Naive thymus-derived CD4-positive, alpha-beta T cell (primary cell): ENCODE data around the gene PRR5L. TPM values are rescaled to one million over a fixed set of nuclear protein-coding genes. Genes with fewer than 3 reads are reported as not detected.

Experiments used
- ATAC-seq: fragments of 150-1000 bp; cut with Tn5 transposase; 2 replicates; pipeline ENCODE4 v1.10.0; 2021; ENCODE audit warnings: mild to moderate bottlenecking, moderate library complexity
- CTCF ChIA-PET: fragments of 350-600 bp; sonication (Branson Sonifier 250); formaldehyde crosslinking; loops from one replicate; lab custom pipeline; 2021; ENCODE audit warnings: antibody characterized with exemption; lab: Charles Lee
- POLR2A ChIA-PET: fragments of 350-600 bp; sonication (Branson Sonifier 250); formaldehyde crosslinking; loops from one replicate; lab custom pipeline; 2021; ENCODE audit warnings: antibody characterized with exemption, inconsistent platforms; lab: Charles Lee
- DNase-seq, 9 donors: peaks; one replicate each; pipeline versions ENCODE4 v3.0.0 to v3.0.0-alpha.2; 2020 to 2022; ENCODE audit warnings: mixed read lengths in 1 of 9
- H3K27ac ChIP-seq: one replicate; pipeline ENCODE4 v1.7.0; 2013; ENCODE audit warnings: mild to moderate bottlenecking, low read depth, low read length, moderate library complexity
- H3K27me3 ChIP-seq, 2 donors: one replicate each; pipeline ENCODE4 v1.7.0; 2013; ENCODE audit warnings: low read length in 2 of 2, mild to moderate bottlenecking in 2 of 2, moderate library complexity in 2 of 2; ENCODE audit not compliant: control insufficient read depth in 2 of 2, insufficient read depth in 2 of 2
- H3K36me3 ChIP-seq, 3 experiments: 1 replicate in 2 of 3; 2 replicates in 1 of 3; pipeline ENCODE4 v1.7.0; 2013; ENCODE audit warnings: low read length in 3 of 3, mild to moderate bottlenecking in 3 of 3, moderate library complexity in 1 of 3; ENCODE audit not compliant: insufficient read depth in 3 of 3, control insufficient read depth in 2 of 3
- H3K4me1 ChIP-seq, 2 donors: one replicate each; pipeline ENCODE4 v1.7.0; 2013; ENCODE audit warnings: low read length in 2 of 2, mild to moderate bottlenecking in 2 of 2, moderate library complexity in 1 of 2; ENCODE audit not compliant: control insufficient read depth in 2 of 2, insufficient read depth in 2 of 2
- H3K4me3 ChIP-seq: 2 replicates; pipeline ENCODE4 v1.7.0; 2013; ENCODE audit warnings: mild to moderate bottlenecking, low read length
- H3K9me3 ChIP-seq, 3 experiments: 1 replicate in 2 of 3; 2 replicates in 1 of 3; pipeline ENCODE4 v1.7.0; 2013; ENCODE audit warnings: low read length in 3 of 3; ENCODE audit not compliant: control insufficient read depth in 2 of 3
- H3K27ac Mint-ChIP-seq, 9 donors: one replicate each; pipeline ENCODE4 v1.8.0; 2020 to 2022; ENCODE audit warnings: mixed read lengths in 9 of 9, mild to moderate bottlenecking in 8 of 9, moderate library complexity in 5 of 9, inconsistent platforms in 2 of 9
- H3K27me3 Mint-ChIP-seq, 5 donors: one replicate each; pipeline ENCODE4 v1.8.0; 2021 to 2022; ENCODE audit warnings: mixed read lengths in 5 of 5, mild to moderate bottlenecking in 1 of 5
- H3K36me3 Mint-ChIP-seq, 5 donors: one replicate each; pipeline ENCODE4 v1.8.0; 2020 to 2022; ENCODE audit warnings: mixed read lengths in 5 of 5, mild to moderate bottlenecking in 3 of 5, inconsistent platforms in 1 of 5
- H3K4me1 Mint-ChIP-seq, 7 donors: one replicate each; pipeline ENCODE4 v1.8.0; 2020 to 2022; ENCODE audit warnings: mixed read lengths in 7 of 7, mild to moderate bottlenecking in 3 of 7, inconsistent platforms in 1 of 7
- H3K4me3 Mint-ChIP-seq, 10 donors: one replicate each; pipeline ENCODE4 v1.8.0; 2020 to 2022; ENCODE audit warnings: mild to moderate bottlenecking in 10 of 10, mixed read lengths in 10 of 10, moderate library complexity in 6 of 10, inconsistent platforms in 2 of 10
- H3K9me3 Mint-ChIP-seq, 11 donors: one replicate each; pipeline ENCODE4 v1.8.0; 2020 to 2022; ENCODE audit warnings: mixed read lengths in 11 of 11, mild to moderate bottlenecking in 4 of 11, inconsistent platforms in 1 of 11, moderate library complexity in 1 of 11
- intact Hi-C, 2 donors: fragments of 100-400 bp; cut with micrococcal nuclease; formaldehyde crosslinking; loops; one replicate each; pipeline ENCODE4 v1.15.1; 2023
- polyA plus RNA-seq, 2 donors: library from polyadenylated mRNA; unstranded; fragments of 300-500 nt; fragmentation: Illumina TruSeq; gene quantifications; one replicate each; pipeline ENCODE4 v1.2.3, GENCODE V29; 2021
- total RNA-seq, 6 experiments: library from RNA in 5 of 6; stranded (reverse) in 5 of 6; gene quantifications; 1 replicate in 5 of 6; 2 replicates in 1 of 6; pipeline ENCODE4 v1.2.3 and lab custom pipeline; 2021 to 2026

Gene PRR5L
- total and polyA plus RNA-seq, 7 experiments from 2014 or later: 0.10 to 47.6 (median 2.6) TPM

DNA sequence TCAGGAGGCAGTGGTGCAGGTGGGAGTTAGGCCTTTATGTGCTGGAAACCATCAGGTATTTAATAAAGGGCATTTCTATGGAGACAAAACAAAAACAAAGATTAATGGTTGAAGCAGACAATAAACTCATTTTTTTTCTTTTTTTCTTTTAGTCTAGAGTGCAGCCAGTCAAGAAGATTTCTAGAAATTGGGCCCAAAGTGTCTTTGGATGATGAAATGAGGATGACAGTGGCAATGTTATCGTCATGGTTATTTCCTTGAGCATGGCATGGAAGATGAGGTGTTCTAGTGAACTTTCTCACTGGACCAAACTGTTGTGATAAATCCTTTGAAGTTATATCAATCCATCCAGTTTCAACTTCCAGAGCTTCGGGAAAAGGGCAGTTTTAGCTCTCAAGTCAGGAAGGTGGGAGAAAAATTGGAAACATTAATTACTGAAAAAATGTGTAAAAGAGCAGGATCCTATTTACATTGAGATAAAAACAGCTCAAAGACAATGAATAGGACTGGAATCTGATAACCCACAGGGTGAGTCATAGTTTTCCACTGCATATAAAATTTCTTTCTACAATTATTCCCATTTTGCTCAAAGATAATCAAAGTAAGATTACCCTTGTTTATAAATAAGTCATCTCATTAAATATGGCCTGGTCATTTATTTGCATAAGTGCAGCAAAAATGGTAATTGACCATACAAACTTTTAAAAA is 33.0 kb downstream of the PRR5L start:
- Mint-ChIP-seq H3K4me1 (no peaks in the 10 kb centered on the region), H3K4me3 (no peak overlapping the region), H3K9me3 (peaks cover 0 to 5% (median 0%) of the 10 kb centered on the region in 11 donors), H3K27ac (no peak overlapping the region), H3K27me3 (peaks cover 6 to 20% (median 16%) of the 10 kb centered on the region in 5 donors), H3K36me3 (peaks cover 0 to 1% (median 0%) of the 10 kb centered on the region in 5 donors)
- ATAC-seq: no peak
- CTCF ChIA-PET: no interaction called here
- intact Hi-C loops: no loop called here
- DNase-seq: no peak
- Histone ChIP-seq H3K27me3 (no peaks in the 10 kb centered on the region), H3K27ac (no peak overlapping the region), H3K4me1 (no peaks in the 10 kb centered on the region), H3K36me3 (no peaks in the 10 kb centered on the region), H3K9me3 (no peaks in the 10 kb centered on the region), H3K4me3 (no peak overlapping the region)
- POLR2A ChIA-PET: no interaction called here

DNA sequence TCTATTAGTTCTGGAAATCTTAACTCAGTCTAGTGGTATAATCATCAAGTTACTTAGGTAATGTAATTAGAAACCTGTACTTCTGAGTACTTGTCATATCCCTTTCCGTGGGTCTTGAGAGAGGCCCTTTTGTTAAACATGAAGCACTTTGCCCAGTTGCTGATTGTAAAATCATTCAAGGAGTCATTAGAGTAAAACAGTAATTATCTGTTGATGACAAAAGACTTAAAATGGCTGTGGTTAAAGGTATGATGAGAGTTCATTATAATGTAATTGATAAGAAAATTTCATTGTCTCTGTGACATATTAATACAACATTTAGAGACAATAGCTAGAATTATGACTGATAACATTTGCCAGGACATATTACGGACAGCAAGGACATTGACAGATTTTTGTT is 34.3 kb downstream of the PRR5L start:
- Mint-ChIP-seq H3K4me3 (no peak overlapping the region), H3K27ac (no peak overlapping the region), H3K9me3 (peaks cover 0 to 4% (median 0%) of the 10 kb centered on the region in 11 donors), H3K36me3 (peaks cover 0 to 1% (median 0%) of the 10 kb centered on the region in 5 donors), H3K4me1 (no peaks in the 10 kb centered on the region), H3K27me3 (peaks cover 6 to 29% (median 16%) of the 10 kb centered on the region in 5 donors)
- no peak for DNase-seq
- intact Hi-C loops: no loop called here
- Histone ChIP-seq H3K27me3 (no peaks in the 10 kb centered on the region), H3K9me3 (no peaks in the 10 kb centered on the region), H3K27ac (no peak overlapping the region), H3K4me1 (no peaks in the 10 kb centered on the region), H3K4me3 (no peak overlapping the region), H3K36me3 (no peaks in the 10 kb centered on the region)
- ATAC-seq: no peak
- ChIA-PET CTCF (no interaction called here), POLR2A (no interaction called here)

DNA sequence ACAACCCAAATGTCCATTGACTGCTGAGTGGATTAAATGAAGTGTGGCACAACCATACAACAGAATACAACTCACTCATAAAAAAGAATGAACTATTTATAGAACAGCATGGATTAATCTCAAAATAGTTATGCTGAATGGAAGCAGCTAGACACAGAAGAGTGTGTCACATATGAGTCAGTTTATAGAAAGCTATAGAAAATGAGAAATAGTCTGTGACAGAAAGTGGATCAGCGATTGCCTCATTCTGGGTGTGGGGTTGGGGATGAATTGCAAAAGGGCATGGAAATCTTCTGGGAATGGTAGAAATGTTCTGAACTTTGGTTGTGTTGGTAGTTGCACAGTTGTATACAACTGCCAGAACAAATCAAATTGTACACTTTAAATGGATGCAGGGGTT is 37.4 kb downstream of the PRR5L start:
- POLR2A ChIA-PET: no interaction called here
- no peak overlapping the region for H3K4me3 Mint-ChIP-seq
- no peaks in the 10 kb centered on the region for H3K4me1 ChIP-seq
- no peaks in the 10 kb centered on the region for H3K27me3 ChIP-seq
- ATAC-seq (no peak), DNase-seq (no peak)
- peaks cover 0 to 4% (median 0%) of the 10 kb centered on the region in 11 donors for H3K9me3 Mint-ChIP-seq
- no peak overlapping the region for H3K27ac ChIP-seq
- no peak overlapping the region for H3K27ac Mint-ChIP-seq
- H3K27me3 Mint-ChIP-seq: peaks cover 6 to 19% (median 14%) of the 10 kb centered on the region in 5 donors
- H3K36me3 Mint-ChIP-seq: no peaks in the 10 kb centered on the region
- H3K36me3 ChIP-seq: no peaks in the 10 kb centered on the region
- H3K4me1 Mint-ChIP-seq: no peaks in the 10 kb centered on the region
- CTCF ChIA-PET: no interaction called here
- intact Hi-C loops: no loop called here
- H3K9me3 ChIP-seq: no peaks in the 10 kb centered on the region
- no peak overlapping the region for H3K4me3 ChIP-seq

DNA sequence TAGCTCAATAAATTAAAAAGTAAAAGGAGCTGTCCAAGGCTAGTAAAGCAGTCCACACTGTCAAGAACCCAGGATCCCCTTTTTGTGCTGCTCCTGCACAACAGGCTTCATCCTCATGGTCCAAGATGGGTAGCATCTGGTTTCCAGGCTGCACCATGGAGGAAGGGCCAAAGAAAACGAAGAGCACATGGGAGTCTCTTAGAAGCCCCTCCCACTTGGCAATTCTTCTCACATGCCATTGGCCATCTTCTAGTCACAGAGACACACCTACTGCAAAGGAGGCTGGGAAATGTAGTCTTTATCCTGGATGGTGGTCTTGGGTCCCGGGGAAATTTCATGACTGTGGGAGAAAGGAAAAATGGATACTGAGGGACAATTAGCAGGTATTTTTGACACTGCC is 37.8 kb downstream of the PRR5L start:
- Mint-ChIP-seq H3K27ac (no peak overlapping the region), H3K36me3 (no peaks in the 10 kb centered on the region), H3K4me3 (no peak overlapping the region), H3K9me3 (peaks cover 0 to 4% (median 0%) of the 10 kb centered on the region in 11 donors), H3K4me1 (no peaks in the 10 kb centered on the region), H3K27me3 (peaks cover 6 to 21% (median 16%) of the 10 kb centered on the region in 5 donors)
- no peaks in the 10 kb centered on the region for H3K27me3 ChIP-seq
- H3K4me1 ChIP-seq: no peaks in the 10 kb centered on the region
- intact Hi-C loops: no loop called here
- no peaks in the 10 kb centered on the region for H3K36me3 ChIP-seq
- DNase-seq (no peak), ATAC-seq (no peak)
- no peak overlapping the region for H3K27ac ChIP-seq
- POLR2A ChIA-PET: interaction anchor here (0.5 kb wide), 1 partner anchor 63 kb away, joined by 3 read pairs; no protein-coding TSS in a partner anchor
- CTCF ChIA-PET: no interaction called here
- H3K9me3 ChIP-seq: no peaks in the 10 kb centered on the region
- H3K4me3 ChIP-seq: no peak overlapping the region

DNA sequence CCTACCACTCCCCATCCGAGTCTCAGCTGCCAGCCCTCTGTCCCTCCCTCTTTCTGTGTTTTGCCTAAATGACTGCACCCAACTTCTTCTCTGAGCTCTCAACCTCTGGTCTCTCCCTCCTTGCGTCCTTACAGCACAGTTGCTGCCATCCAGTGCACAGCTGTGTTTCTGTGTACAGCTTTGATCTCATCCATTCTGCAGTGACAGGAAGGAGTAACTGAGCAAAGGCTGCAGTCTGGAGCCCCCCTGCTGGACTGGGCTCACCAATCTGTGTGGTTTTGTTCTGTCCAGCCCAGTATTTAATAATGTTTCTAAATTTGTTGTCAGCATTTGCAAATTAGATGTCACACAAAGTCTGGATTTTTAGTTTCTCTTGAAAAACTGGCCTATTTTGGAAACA is 43.8 kb downstream of the PRR5L start:
- Histone ChIP-seq H3K27me3 (no peaks in the 10 kb centered on the region), H3K9me3 (no peaks in the 10 kb centered on the region), H3K36me3 (no peaks in the 10 kb centered on the region), H3K4me3 (no peak overlapping the region), H3K4me1 (no peaks in the 10 kb centered on the region), H3K27ac (no peak overlapping the region)
- no peak for DNase-seq
- Mint-ChIP-seq H3K27me3 (peaks cover 23 to 59% (median 44%) of the 10 kb centered on the region in 5 donors), H3K4me1 (peaks cover 0 to 10% (median 0%) of the 10 kb centered on the region in 7 donors), H3K4me3 (no peak overlapping the region), H3K9me3 (no peaks in the 10 kb centered on the region), H3K36me3 (no peaks in the 10 kb centered on the region), H3K27ac (no peak overlapping the region)
- ATAC-seq: no peak
- intact Hi-C loops: no loop called here
- CTCF ChIA-PET: no interaction called here
- POLR2A ChIA-PET: no interaction called here

DNA sequence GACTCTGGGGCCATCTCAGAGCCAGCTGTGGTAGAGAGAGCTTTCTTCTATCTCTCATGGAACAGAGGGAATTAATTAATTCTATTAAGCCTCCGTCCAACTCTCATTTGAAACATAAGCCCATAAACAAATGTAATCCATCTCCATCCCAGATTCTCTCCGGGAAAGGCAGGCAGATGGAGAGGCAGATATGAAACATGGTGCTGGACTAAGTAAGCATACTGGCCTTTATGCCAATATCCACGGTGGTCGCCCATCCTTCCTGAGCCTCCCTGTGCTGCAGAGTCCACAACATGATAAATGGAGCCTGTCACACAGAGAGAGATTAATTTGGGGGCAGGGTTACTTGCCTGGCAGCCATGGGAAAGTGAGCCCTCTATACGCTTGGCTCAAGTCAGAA is 44.8 kb downstream of the PRR5L start:
- no peaks in the 10 kb centered on the region for H3K36me3 ChIP-seq
- intact Hi-C loops: no loop called here
- H3K4me1 ChIP-seq: no peaks in the 10 kb centered on the region
- H3K27me3 ChIP-seq: no peaks in the 10 kb centered on the region
- H3K9me3 ChIP-seq: no peaks in the 10 kb centered on the region
- H3K27ac Mint-ChIP-seq: no peak overlapping the region
- H3K4me3 ChIP-seq: no peak overlapping the region
- H3K4me3 Mint-ChIP-seq: no peak overlapping the region
- H3K27ac ChIP-seq: no peak overlapping the region
- ChIA-PET CTCF (no interaction called here), POLR2A (no interaction called here)
- no peaks in the 10 kb centered on the region for H3K9me3 Mint-ChIP-seq
- peaks cover 23 to 61% (median 49%) of the 10 kb centered on the region in 5 donors for H3K27me3 Mint-ChIP-seq
- H3K4me1 Mint-ChIP-seq: peaks cover 0 to 10% (median 0%) of the 10 kb centered on the region in 7 donors
- DNase-seq (no peak), ATAC-seq (no peak)
- no peaks in the 10 kb centered on the region for H3K36me3 Mint-ChIP-seq

DNA sequence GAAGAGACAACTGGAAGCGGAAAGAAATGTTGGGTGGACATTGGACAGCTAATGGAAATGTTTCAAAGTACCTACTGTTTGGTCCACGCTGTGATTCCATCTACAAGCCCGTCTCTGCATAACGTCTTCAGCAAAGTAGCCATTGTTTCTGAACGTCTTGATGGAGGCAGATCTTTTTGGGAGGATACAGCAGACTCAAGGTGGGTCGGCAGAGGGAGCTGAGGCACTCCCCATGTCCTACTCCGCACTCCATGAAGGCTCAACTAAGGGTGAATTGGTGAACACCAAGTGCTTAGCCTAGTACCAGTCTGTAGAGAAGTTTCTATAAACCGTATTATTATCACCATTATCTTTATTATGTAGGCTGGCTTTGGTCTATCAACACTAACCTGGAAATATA is 45.8 kb downstream of the PRR5L start:
- CTCF ChIA-PET: no interaction called here
- ATAC-seq (no peak), DNase-seq (no peak)
- Mint-ChIP-seq H3K4me1 (peaks cover 0 to 10% (median 0%) of the 10 kb centered on the region in 7 donors), H3K4me3 (no peak overlapping the region), H3K36me3 (no peaks in the 10 kb centered on the region), H3K9me3 (no peaks in the 10 kb centered on the region), H3K27me3 (peaks cover 23 to 61% (median 49%) of the 10 kb centered on the region in 5 donors), H3K27ac (no peak overlapping the region)
- intact Hi-C loops: no loop called here
- H3K4me1 ChIP-seq: no peaks in the 10 kb centered on the region
- H3K27me3 ChIP-seq: no peaks in the 10 kb centered on the region
- H3K9me3 ChIP-seq: no peaks in the 10 kb centered on the region
- no peak overlapping the region for H3K27ac ChIP-seq
- POLR2A ChIA-PET: no interaction called here
- H3K36me3 ChIP-seq: no peaks in the 10 kb centered on the region
- H3K4me3 ChIP-seq: no peak overlapping the region
